Measurements from ENCODE around the gene SHROOM3.

Gene SHROOM3

DNA sequence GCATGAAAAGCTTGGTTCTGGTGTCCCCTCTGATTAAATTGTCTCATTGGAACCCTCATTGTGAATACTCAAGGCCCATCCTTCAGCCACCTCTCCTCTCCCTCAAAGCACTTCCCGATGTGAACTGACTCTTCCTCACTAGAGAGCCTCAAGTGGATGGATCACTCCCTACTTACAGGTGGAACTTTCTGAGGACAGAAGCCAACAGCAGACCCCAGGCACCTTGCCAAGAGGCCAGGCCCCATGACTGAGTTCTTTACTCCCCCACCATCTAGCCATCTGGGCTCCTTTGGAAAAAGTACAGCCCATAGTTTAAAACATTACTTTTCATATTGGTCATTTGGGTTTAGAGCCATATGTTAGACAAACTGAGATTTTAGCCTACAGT lies 224.1 kb downstream of the SHROOM3 start:
- Histone ChIP-seq H3K4me3 (ENCODE audit: extremely low read depth, insufficient read depth, low read length, poor library complexity, severe bottlenecking) (no peak overlapping the region), H3K27ac (ENCODE audit: low read depth, low read length, severe bottlenecking) (no peak overlapping the region), H3K36me3 (ENCODE audit: control insufficient read depth, insufficient read depth, low read length) (no peaks in the 10 kb centered on the region), H3K9me3 (ENCODE audit: control insufficient read depth, low read length) (no peaks in the 10 kb centered on the region), H3K4me1 (ENCODE audit: control insufficient read depth, insufficient read depth, low read length, poor library complexity, severe bottlenecking) (peaks cover 28% of the 10 kb centered on the region)
- WGBS, 2 experiments (ENCODE audit: insufficient coverage in 2 of 2), result 100% methylated on average over 1 of the region's 1 CpG; no CpG with 5 or more reads in 1 of the 2 experiments

DNA sequence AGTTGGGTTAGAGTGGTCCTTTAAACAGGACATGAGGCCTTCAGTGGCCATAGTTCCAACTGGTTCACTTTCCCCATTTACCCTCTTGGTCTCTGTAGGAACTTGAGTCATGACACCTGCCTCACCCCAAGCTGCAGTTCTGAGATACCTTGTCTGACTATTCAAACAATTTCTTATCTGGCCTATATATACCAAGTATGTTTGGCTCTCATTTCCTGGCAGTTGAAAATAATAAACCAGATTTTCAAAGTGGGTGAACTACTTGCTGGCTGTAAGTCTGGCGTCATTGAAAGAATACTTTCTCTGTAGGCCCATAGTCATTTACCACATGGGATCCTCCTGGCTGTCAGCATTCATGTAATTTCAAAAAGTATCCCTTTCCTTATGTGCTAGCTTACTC lies 228.8 kb downstream of the SHROOM3 start:
- Histone ChIP-seq H3K27ac (ENCODE audit: low read depth, low read length, severe bottlenecking) (no peak overlapping the region), H3K4me1 (ENCODE audit: control insufficient read depth, insufficient read depth, low read length, poor library complexity, severe bottlenecking) (peaks cover 5% of the 10 kb centered on the region), H3K9me3 (ENCODE audit: control insufficient read depth, low read length) (no peaks in the 10 kb centered on the region), H3K36me3 (ENCODE audit: control insufficient read depth, insufficient read depth, low read length) (no peaks in the 10 kb centered on the region), H3K4me3 (ENCODE audit: extremely low read depth, insufficient read depth, low read length, poor library complexity, severe bottlenecking) (no peak overlapping the region)
- 100% methylated on average over 1 of the region's 1 CpG for WGBS, 2 experiments (ENCODE audit: insufficient coverage in 2 of 2)

DNA sequence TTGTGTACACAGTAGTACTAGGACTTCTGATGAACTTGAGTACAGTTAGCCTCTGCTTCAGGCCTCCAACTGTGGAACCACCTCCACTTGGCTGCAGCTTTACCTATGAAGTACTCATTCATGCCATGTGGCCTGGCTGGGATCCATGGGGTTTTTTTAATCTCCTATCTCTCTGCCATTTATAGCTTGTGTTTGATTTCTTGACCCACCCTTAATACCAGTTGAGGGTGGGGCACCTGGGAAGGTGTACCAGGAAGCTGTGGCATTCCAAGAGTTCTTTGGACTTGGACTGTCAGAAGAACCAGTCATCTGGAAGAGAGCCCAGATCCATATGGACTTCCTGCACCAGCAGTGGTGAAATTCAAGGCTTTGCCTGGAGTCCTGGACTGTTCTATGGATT lies 230.1 kb downstream of the SHROOM3 start:
- Histone ChIP-seq H3K4me3 (ENCODE audit: extremely low read depth, insufficient read depth, low read length, poor library complexity, severe bottlenecking) (no peak overlapping the region), H3K27ac (ENCODE audit: low read depth, low read length, severe bottlenecking) (no peak overlapping the region), H3K4me1 (ENCODE audit: control insufficient read depth, insufficient read depth, low read length, poor library complexity, severe bottlenecking) (no peaks in the 10 kb centered on the region), H3K9me3 (ENCODE audit: control insufficient read depth, low read length) (no peaks in the 10 kb centered on the region), H3K36me3 (ENCODE audit: control insufficient read depth, insufficient read depth, low read length) (no peaks in the 10 kb centered on the region)

GRCh38 chr4:76665721-76666120 lies 230.7 kb downstream of the SHROOM3 start:
- Histone ChIP-seq H3K9me3 (ENCODE audit: control insufficient read depth, low read length) (no peaks in the 10 kb centered on the region), H3K4me1 (ENCODE audit: control insufficient read depth, insufficient read depth, low read length, poor library complexity, severe bottlenecking) (no peaks in the 10 kb centered on the region), H3K27ac (ENCODE audit: low read depth, low read length, severe bottlenecking) (no peak overlapping the region), H3K4me3 (ENCODE audit: extremely low read depth, insufficient read depth, low read length, poor library complexity, severe bottlenecking) (no peak overlapping the region), H3K36me3 (ENCODE audit: control insufficient read depth, insufficient read depth, low read length) (no peaks in the 10 kb centered on the region)
- WGBS, 2 experiments (ENCODE audit: insufficient coverage in 2 of 2), result 81 to 91% methylated on average over 3 of the region's 4 CpGs

- 89 to 95% methylated on average over 4 to 5 of the region's 5 CpGs for WGBS, 2 experiments (ENCODE audit: insufficient coverage in 2 of 2)
- Histone ChIP-seq H3K9me3 (ENCODE audit: control insufficient read depth, low read length) (no peaks in the 10 kb centered on the region), H3K4me3 (ENCODE audit: extremely low read depth, insufficient read depth, low read length, poor library complexity, severe bottlenecking) (no peak overlapping the region), H3K36me3 (ENCODE audit: control insufficient read depth, insufficient read depth, low read length) (no peaks in the 10 kb centered on the region), H3K27ac (ENCODE audit: low read depth, low read length, severe bottlenecking) (no peak overlapping the region), H3K4me1 (ENCODE audit: control insufficient read depth, insufficient read depth, low read length, poor library complexity, severe bottlenecking) (no peaks in the 10 kb centered on the region)
These were observed 232.0 kb downstream of the SHROOM3 start for GRCh38 chr4:76666944-76667532.

DNA sequence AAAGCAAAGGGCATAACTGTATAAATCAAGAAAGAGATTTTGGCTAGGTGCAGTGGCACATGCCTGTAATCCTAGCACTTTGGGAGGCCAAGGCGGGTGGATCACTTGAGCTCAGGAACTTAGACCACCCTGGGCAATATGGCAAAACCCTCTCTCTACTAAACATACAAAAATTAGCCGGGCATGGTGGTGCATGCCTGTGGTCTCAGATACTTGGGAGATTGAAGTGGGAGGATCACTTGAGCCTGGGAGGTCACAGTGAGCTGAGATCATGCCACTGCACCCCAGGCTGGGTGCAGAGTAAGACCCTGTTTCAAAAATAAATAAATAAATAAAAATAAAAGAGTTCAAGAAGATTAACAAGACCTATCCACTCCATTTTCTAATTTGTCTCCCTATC lies 235.6 kb downstream of the SHROOM3 start:
- Histone ChIP-seq H3K4me1 (ENCODE audit: control insufficient read depth, insufficient read depth, low read length, poor library complexity, severe bottlenecking) (no peaks in the 10 kb centered on the region), H3K36me3 (ENCODE audit: control insufficient read depth, insufficient read depth, low read length) (no peaks in the 10 kb centered on the region), H3K9me3 (ENCODE audit: control insufficient read depth, low read length) (no peaks in the 10 kb centered on the region), H3K27ac (ENCODE audit: low read depth, low read length, severe bottlenecking) (no peak overlapping the region), H3K4me3 (ENCODE audit: extremely low read depth, insufficient read depth, low read length, poor library complexity, severe bottlenecking) (no peak overlapping the region)
- WGBS, 2 experiments (ENCODE audit: insufficient coverage in 2 of 2), result 100% methylated on average over 1 of the region's 2 CpGs; no CpG with 5 or more reads in 1 of the 2 experiments

DNA sequence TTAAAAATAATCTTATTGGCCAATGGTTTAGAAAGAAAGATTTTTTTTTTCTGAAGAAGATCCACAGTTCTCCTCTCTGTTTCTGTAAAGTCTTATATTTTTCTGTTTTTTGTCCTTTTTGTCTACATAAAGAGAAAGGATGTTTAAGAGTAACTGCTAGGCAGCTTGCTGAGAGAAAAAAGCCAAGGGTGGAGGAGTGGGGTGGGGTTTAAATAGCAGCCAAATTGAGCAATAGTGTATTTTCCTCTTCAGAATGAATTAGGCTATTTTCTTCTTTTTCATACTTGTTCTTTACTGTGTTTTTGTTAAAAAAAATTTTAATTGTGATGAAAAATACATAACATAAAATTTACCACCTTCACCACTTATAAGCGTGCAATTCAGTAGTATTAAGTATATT lies 238.3 kb downstream of the SHROOM3 start:
- no peaks in the 10 kb centered on the region for H3K36me3 ChIP-seq (ENCODE audit: control insufficient read depth, insufficient read depth, low read length)
- H3K9me3 ChIP-seq (ENCODE audit: control insufficient read depth, low read length), result no peaks in the 10 kb centered on the region
- no peak overlapping the region for H3K4me3 ChIP-seq (ENCODE audit: extremely low read depth, insufficient read depth, low read length, poor library complexity, severe bottlenecking)
- H3K27ac ChIP-seq (ENCODE audit: low read depth, low read length, severe bottlenecking), result no peak overlapping the region
- no peaks in the 10 kb centered on the region for H3K4me1 ChIP-seq (ENCODE audit: control insufficient read depth, insufficient read depth, low read length, poor library complexity, severe bottlenecking)
- WGBS, 2 experiments (ENCODE audit: insufficient coverage in 2 of 2), result no CpG with 5 or more reads among the region's 1 CpG

GRCh38 chr4:76674983-76675382 lies 240.0 kb downstream of the SHROOM3 start:
- Histone ChIP-seq H3K4me1 (ENCODE audit: control insufficient read depth, insufficient read depth, low read length, poor library complexity, severe bottlenecking) (no peaks in the 10 kb centered on the region), H3K27ac (ENCODE audit: low read depth, low read length, severe bottlenecking) (no peak overlapping the region), H3K4me3 (ENCODE audit: extremely low read depth, insufficient read depth, low read length, poor library complexity, severe bottlenecking) (no peak overlapping the region), H3K36me3 (ENCODE audit: control insufficient read depth, insufficient read depth, low read length) (no peaks in the 10 kb centered on the region), H3K9me3 (ENCODE audit: control insufficient read depth, low read length) (no peaks in the 10 kb centered on the region)
- 94 to 100% methylated on average over 1 to 2 of the region's 3 CpGs for WGBS, 2 experiments (ENCODE audit: insufficient coverage in 2 of 2)

DNA sequence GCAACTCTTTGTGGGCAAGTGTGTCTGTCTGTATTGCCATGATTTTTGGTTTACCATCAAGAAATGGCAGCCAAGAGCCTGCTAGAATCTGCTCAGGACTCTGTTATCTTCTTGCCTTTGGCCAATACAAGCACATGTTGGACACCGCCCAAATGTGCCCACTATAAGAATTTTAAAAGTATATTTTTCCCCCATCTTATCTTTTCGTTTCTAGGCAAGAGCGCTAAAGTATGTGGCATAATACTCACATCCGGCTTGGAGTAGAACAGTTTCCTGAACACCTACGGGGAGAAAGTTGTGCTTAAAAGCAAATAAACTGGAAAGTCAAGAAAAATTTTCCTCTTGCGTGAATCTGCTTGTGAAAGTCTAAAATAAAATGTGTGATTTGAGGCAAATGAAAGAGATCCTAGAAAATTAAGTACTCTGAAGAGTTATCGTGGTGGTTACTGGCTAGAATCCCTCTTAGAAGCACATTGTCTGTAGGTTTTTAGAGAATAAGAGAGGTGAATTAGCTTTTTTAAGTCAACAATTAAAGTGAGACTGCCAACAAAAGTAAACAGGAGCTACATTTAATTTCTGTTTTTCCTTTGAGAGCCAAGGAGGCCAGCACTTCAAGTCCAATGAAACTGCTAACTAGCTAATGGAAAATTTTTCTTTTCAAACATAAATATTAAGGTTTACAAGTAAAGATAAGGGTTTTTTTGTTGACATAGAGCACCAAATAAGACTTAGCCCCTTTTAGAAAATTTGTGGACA lies 242.7 kb downstream of the SHROOM3 start:
- Histone ChIP-seq H3K9me3 (ENCODE audit: control insufficient read depth, low read length) (no peaks in the 10 kb centered on the region), H3K36me3 (ENCODE audit: control insufficient read depth, insufficient read depth, low read length) (no peaks in the 10 kb centered on the region), H3K27ac (ENCODE audit: low read depth, low read length, severe bottlenecking) (no peak overlapping the region), H3K4me1 (ENCODE audit: control insufficient read depth, insufficient read depth, low read length, poor library complexity, severe bottlenecking) (no peaks in the 10 kb centered on the region), H3K4me3 (ENCODE audit: extremely low read depth, insufficient read depth, low read length, poor library complexity, severe bottlenecking) (no peak overlapping the region)
- 86 to 97% methylated on average over 4 to 5 of the region's 7 CpGs for WGBS, 2 experiments (ENCODE audit: insufficient coverage in 2 of 2)

GRCh38 chr4:76679691-76680090 lies 244.7 kb downstream of the SHROOM3 start:
- Histone ChIP-seq H3K9me3 (ENCODE audit: control insufficient read depth, low read length) (no peaks in the 10 kb centered on the region), H3K4me1 (ENCODE audit: control insufficient read depth, insufficient read depth, low read length, poor library complexity, severe bottlenecking) (no peaks in the 10 kb centered on the region), H3K4me3 (ENCODE audit: extremely low read depth, insufficient read depth, low read length, poor library complexity, severe bottlenecking) (no peak overlapping the region), H3K27ac (ENCODE audit: low read depth, low read length, severe bottlenecking) (no peak overlapping the region), H3K36me3 (ENCODE audit: control insufficient read depth, insufficient read depth, low read length) (no peaks in the 10 kb centered on the region)
- WGBS, 2 experiments (ENCODE audit: insufficient coverage in 2 of 2), result 67 to 69% methylated on average over 3 to 4 of the region's 4 CpGs

DNA sequence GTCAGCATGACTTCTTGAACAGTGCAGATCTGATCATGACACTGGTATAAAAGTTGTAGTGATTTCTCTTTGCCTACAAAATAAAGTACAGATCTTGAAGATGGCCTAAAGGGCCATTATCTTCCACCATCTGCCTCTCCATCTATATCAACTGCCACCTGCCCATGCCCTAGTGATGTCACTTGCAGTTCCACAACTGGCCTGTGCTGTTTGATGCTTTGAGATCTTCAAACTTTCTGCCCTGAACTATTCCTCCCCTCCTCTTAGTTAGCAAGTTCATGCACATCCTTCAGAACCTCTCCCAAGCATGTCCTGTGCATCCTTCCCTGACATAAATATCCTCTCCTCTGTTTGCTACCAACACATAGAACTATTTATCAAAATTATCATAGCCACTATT lies 245.9 kb downstream of the SHROOM3 start:
- Histone ChIP-seq H3K4me3 (ENCODE audit: extremely low read depth, insufficient read depth, low read length, poor library complexity, severe bottlenecking) (no peak overlapping the region), H3K27ac (ENCODE audit: low read depth, low read length, severe bottlenecking) (no peak overlapping the region), H3K9me3 (ENCODE audit: control insufficient read depth, low read length) (no peaks in the 10 kb centered on the region), H3K36me3 (ENCODE audit: control insufficient read depth, insufficient read depth, low read length) (no peaks in the 10 kb centered on the region), H3K4me1 (ENCODE audit: control insufficient read depth, insufficient read depth, low read length, poor library complexity, severe bottlenecking) (no peaks in the 10 kb centered on the region)
